ENCODE results near the gene FAM110A. TPM values are rescaled to one million over a fixed set of nuclear protein-coding genes. Genes with fewer than 3 reads are reported as not detected.

FAM110A gene
- total and polyA plus RNA-seq, 9 of the 15 experiments (the other 6 are each of a cell fraction or from before 2014, with no cell fraction given), result 0.73 to 15.5 (median 3.6) TPM

DNA sequence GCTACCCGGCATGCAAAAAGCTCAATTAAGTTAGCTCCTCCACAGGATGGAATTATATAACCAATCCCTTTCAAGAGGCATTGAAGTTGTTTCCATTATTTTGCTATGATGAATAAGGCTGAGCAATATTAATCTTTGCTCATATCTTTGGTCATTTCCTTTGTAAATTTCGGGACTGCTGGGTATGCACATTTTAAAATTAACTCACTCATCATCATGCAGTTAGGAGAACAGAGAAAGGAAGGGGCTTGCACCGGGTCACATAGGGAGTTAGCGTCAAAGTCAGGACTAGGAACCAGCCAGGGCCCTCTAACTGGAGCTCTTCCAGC lies 430 bp upstream of the FAM110A start (continued):
- no peak for TF ChIP-seq ZNF277 (CRISPR knock-in tag; IDR thresholded peaks at IDR 0.05; ENCODE audit: borderline replicate concordance)
- TF ChIP-seq POU5F1 (IDR thresholded peaks at IDR 0.05; ENCODE audit: borderline replicate concordance, low read depth, low read length, partially characterized antibody), result no peak
- TF ChIP-seq IRF9 (tag; IDR thresholded peaks at IDR 0.05), result no peak
- TF ChIP-seq CBX1 (IDR thresholded peaks at IDR 0.05; ENCODE audit: low read depth), result no peak
- TF ChIP-seq ATF1 (CRISPR knock-in tag; IDR thresholded peaks at IDR 0.05), result no peak
- no peak for TF ChIP-seq ATF1 (tag; IDR thresholded peaks at IDR 0.05)
- no peak for TF ChIP-seq POLR2H (tag; IDR thresholded peaks at IDR 0.05; ENCODE audit: low read depth)
- TF ChIP-seq C11orf30 (IDR thresholded peaks at IDR 0.05; ENCODE audit: low read depth), result peak; percentile 53
- TF ChIP-seq ZNF133 (CRISPR knock-in tag; IDR thresholded peaks at IDR 0.05), result no peak
- TF ChIP-seq SMARCA4 (IDR thresholded peaks at IDR 0.05), result 0 out of 2 replicates have a peak, but pooled peaks have one; percentile 28
- TF ChIP-seq ZBTB8A (IDR thresholded peaks at IDR 0.05; ENCODE audit: partially characterized antibody), result no peak
- peak; percentile 12; the same call in 1 of the 2 replicates for TF ChIP-seq SMARCE1 (IDR thresholded peaks at IDR 0.05)
- no peak for TF ChIP-seq E2F6 (IDR thresholded peaks at IDR 0.05; ENCODE audit: borderline replicate concordance in 1 of 2, extremely low read depth in 1 of 2, insufficient read depth in 1 of 2, insufficient read length in 1 of 2, low read depth in 1 of 2, low read length in 1 of 2, poor library complexity in 1 of 2, severe bottlenecking in 1 of 2)
- TF ChIP-seq ZNF316 (IDR thresholded peaks at IDR 0.05), result peak; percentile 51
- TF ChIP-seq RBBP5 (IDR thresholded peaks at IDR 0.05; ENCODE audit: borderline replicate concordance, insufficient read depth, low read length, poor library complexity, severe bottlenecking), result no peak
- TF ChIP-seq, protein P1, sequence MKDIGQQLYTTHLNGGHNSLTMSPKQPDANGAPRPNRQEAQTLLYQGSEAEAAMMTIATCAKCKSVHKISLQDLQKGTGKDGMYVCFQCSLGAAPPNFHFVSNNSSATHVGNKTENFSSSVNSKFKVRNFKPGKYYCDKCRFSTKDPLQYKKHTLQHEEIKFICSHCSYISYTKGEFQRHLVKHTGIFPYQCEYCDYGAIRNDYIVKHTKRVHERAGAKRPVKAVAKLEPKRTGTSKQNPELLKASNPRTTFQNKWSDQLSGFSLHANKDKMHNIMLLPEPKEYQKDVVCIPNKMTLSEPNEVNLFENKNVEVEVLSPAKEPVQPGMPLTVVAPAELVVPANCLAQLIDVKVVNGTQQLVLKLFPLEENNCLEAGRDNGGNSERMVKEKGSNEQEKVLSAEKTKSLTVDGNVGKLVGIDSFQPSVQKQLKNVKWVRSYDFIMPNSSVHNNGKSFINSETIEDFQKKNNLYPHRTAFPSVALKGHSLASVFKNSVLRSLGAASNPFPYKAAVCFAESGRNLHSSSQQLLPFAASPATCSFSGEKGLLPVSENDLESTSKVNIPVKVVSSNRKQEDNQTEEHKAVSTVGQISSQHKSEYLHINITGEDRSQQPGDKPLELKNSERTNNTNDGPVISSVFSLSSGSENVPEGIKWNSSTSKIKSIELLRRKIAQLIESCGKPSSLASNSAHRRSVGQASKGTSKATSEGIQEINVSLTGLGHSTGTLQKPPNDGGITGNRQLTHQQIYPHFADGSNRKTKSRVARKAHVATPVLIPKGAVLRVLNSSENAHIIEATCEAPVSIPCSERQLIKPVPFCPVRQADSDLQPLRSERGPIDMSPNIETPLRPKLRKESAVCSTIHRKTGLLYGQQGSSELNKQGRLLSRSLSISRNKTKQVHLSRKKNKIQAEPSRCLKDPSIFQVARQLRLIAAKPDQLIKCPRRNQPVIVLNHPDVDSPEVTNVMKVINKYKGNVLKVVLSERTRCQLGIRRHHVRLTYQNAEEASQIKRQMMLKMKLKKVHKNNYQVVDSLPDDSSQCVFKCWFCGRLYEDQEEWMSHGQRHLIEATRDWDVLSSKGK (CRISPR knock-in tag; IDR thresholded peaks at IDR 0.05), result no peak
- TF ChIP-seq KDM4B (IDR thresholded peaks at IDR 0.05; ENCODE audit: borderline replicate concordance in 2 of 2, low read depth in 1 of 2), result no peak
- TF ChIP-seq CHD2 (IDR thresholded peaks at IDR 0.05; ENCODE audit: low read depth, low read length), result no peak
- no peak for TF ChIP-seq CREB3L1 (IDR thresholded peaks at IDR 0.05; ENCODE audit: borderline replicate concordance, low read depth)
- TF ChIP-seq ZNF274 (IDR thresholded peaks at IDR 0.05; ENCODE audit: borderline replicate concordance, low read depth, low read length), result no peak
